ENCODE data around the gene KRTAP12-4. TPM values are rescaled to one million over a fixed set of nuclear protein-coding genes. Genes with fewer than 3 reads are reported as not detected.
"Not testable (repeated sequence)": the region's sequence is repeated elsewhere in the genome, so short reads cannot be mapped to it uniquely, and the experiment has no call there.

KRTAP12-4 gene
- total RNA-seq, 2 donors from 2014 or later: not detected

DNA sequence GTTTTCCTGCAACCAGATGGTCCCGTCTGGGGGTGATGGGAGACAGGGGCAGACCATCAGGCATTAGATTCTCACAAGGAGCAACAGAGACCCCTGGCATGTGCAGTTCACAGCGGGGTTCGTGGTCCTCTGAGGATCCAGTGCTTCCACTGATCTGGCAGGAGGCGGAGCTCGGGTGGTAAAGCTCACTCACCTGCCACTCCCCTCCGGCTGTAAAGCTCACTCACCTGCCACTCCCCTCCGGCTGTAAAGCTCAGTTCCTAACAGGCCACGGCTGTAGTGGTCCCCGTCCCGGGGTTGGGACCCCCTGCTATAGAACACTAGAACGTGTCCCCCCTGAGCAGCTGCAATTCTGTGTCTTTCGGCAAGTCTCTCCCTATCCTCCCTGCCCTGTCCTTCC, 47.1 kb upstream of the KRTAP12-4 start:
- no peaks in the 10 kb centered on the region for H3K4me1 ChIP-seq
- H3K9me3 ChIP-seq: no peaks in the 10 kb centered on the region
- TF ChIP-seq CTCF (IDR thresholded peaks at IDR 0.05): no peak
- no peak overlapping the region for H3K27ac ChIP-seq
- H3K36me3 ChIP-seq: no peaks in the 10 kb centered on the region
- peak; percentile 14 for DNase-seq
- peaks cover 22% of the 10 kb centered on the region for H3K27me3 ChIP-seq
- intact Hi-C loops (cut with DNase I): no loop called here
- H3K4me3 ChIP-seq: no peak overlapping the region
- no peak overlapping the region for H3K9ac ChIP-seq (ENCODE audit: low read depth in 2 of 2, low read length in 2 of 2)

- H3K4me3 ChIP-seq: no peak overlapping the region
- no peak overlapping the region for H3K9ac ChIP-seq (ENCODE audit: low read depth in 2 of 2, low read length in 2 of 2)
- peaks cover 17% of the 10 kb centered on the region for H3K27me3 ChIP-seq
- DNase-seq: no peak
- H3K36me3 ChIP-seq: no peaks in the 10 kb centered on the region
- intact Hi-C loops (cut with DNase I): no loop called here
- H3K4me1 ChIP-seq: no peaks in the 10 kb centered on the region
- no peaks in the 10 kb centered on the region for H3K9me3 ChIP-seq
- no peak for TF ChIP-seq CTCF (IDR thresholded peaks at IDR 0.05)
- H3K27ac ChIP-seq: no peak overlapping the region
Measured at GRCh38 chr21:44701023-44701400, 46.6 kb upstream of the KRTAP12-4 start.

DNA sequence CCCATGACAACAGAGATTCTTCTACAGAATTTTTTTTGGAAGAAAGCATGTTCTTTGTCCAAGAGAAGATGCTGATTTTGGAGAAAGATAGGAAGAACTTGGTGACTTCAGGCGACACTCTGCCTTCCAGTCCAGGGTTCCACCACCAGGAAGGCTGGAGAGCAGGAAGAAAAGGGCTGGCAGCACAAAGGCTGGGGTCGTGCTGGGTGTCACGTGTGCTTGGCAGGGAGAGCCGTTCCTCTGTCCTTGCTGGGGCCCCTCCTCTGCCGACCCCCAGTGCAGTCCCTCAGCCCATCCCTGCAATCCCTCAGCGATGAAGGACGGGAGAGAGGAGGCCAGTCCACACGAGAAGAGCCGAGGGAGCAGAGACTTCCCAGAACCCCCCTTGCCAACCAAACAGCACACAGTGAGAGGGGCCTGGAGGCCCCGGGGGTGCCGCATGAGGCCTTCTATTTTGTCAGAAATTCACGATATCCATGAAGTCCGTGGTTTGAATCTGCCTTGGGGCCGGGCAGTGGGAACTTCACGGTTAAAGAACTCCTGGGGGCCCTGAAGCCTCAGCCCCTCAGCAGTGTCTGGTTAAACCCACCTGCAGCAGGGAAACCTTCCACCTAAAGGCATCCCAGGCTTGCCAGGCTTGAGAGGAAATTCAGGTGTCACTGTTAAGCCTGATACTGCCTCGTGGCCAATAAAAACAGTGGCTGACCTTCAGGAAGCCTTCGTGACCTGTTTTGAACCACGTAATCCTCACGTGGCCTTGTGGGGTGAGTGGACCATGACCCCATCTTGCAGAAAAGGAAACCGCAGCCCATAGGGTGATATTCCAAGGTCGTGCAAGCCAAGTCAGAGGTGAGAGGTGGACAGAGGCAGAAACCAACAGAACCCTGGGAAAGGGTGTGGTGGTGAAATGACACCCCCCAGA, 45.9 kb upstream of the KRTAP12-4 start:
- DNase-seq: no peak
- H3K36me3 ChIP-seq: no peaks in the 10 kb centered on the region
- H3K9ac ChIP-seq (ENCODE audit: low read depth in 2 of 2, low read length in 2 of 2): no peak overlapping the region
- H3K4me3 ChIP-seq: no peak overlapping the region
- H3K27ac ChIP-seq: no peak overlapping the region
- TF ChIP-seq CTCF (IDR thresholded peaks at IDR 0.05): no peak
- peaks cover 16% of the 10 kb centered on the region for H3K27me3 ChIP-seq
- intact Hi-C loops (cut with DNase I): no loop called here
- no peaks in the 10 kb centered on the region for H3K9me3 ChIP-seq
- H3K4me1 ChIP-seq: no peaks in the 10 kb centered on the region

GRCh38 chr21:44699502-44700001, 45.1 kb upstream of the KRTAP12-4 start:
- intact Hi-C loops (cut with DNase I): no loop called here
- Histone ChIP-seq H3K9ac (ENCODE audit: low read depth in 2 of 2, low read length in 2 of 2) (no peak overlapping the region), H3K4me3 (no peak overlapping the region), H3K36me3 (no peaks in the 10 kb centered on the region), H3K9me3 (no peaks in the 10 kb centered on the region), H3K27ac (no peak overlapping the region), H3K4me1 (no peaks in the 10 kb centered on the region), H3K27me3 (peaks cover 16% of the 10 kb centered on the region)
- DNase-seq: peak; percentile 13
- TF ChIP-seq CTCF (IDR thresholded peaks at IDR 0.05): no peak

- no peaks in the 10 kb centered on the region for H3K4me1 ChIP-seq
- no peaks in the 10 kb centered on the region for H3K9me3 ChIP-seq
- intact Hi-C loops (cut with DNase I): no loop called here
- TF ChIP-seq CTCF (IDR thresholded peaks at IDR 0.05): no peak
- H3K4me3 ChIP-seq: no peak overlapping the region
- H3K27ac ChIP-seq: no peak overlapping the region
- H3K27me3 ChIP-seq: peaks cover 12% of the 10 kb centered on the region
- no peak overlapping the region for H3K9ac ChIP-seq (ENCODE audit: low read depth in 2 of 2, low read length in 2 of 2)
- DNase-seq: peak; percentile 10
- no peaks in the 10 kb centered on the region for H3K36me3 ChIP-seq
Measured at GRCh38 chr21:44697811-44698734, 43.6 kb upstream of the KRTAP12-4 start.

- H3K4me1 ChIP-seq; H3K9ac ChIP-seq (ENCODE audit: low read depth in 2 of 2, low read length in 2 of 2); H3K36me3 ChIP-seq; DNase-seq; H3K9me3 ChIP-seq; H3K27ac ChIP-seq; intact Hi-C loops (cut with DNase I); H3K4me3 ChIP-seq: not testable (repeated sequence)
- peaks cover 11% of the 10 kb centered on the region for H3K27me3 ChIP-seq
Measured at GRCh38 chr21:44697172-44697810, 42.8 kb upstream of the KRTAP12-4 start, which contains the start of gene KRTAP10-12. TSS of gene KRTAP10-12 (plus strand) at chr21:44697172. CDS start at chr21:44697202, 30 bp downstream.
